Colonic mucosa (tissue), 4 donors: Measurements from ENCODE around the gene USP10. TPM values are rescaled to one million over a fixed set of nuclear protein-coding genes. Genes with fewer than 3 reads are reported as not detected.

ENCODE experiments used
- DNase-seq: peaks from one replicate; pipeline ENCODE4 v3.0.0-alpha.2; 2020
- H3K27ac ChIP-seq: fragments of 200-600 bp; one replicate; pipeline ENCODE4 v1.8.0; 2021
- H3K27me3 ChIP-seq: fragments of 200-600 bp; one replicate; pipeline ENCODE4 v1.8.0; 2021
- H3K36me3 ChIP-seq: fragments of 200-600 bp; one replicate; pipeline ENCODE4 v1.8.0; 2021
- H3K4me1 ChIP-seq: fragments of 200-600 bp; one replicate; pipeline ENCODE4 v1.8.0; 2021; ENCODE audit warnings: mild to moderate bottlenecking
- H3K4me3 ChIP-seq: fragments of 200-600 bp; one replicate; pipeline ENCODE4 v1.8.0; 2021
- H3K9ac ChIP-seq, 2 donors: one replicate each; pipeline ENCODE4 v1.7.0; 2013; ENCODE audit warnings: control low read depth in 2 of 2, low read depth in 2 of 2, low read length in 2 of 2
- H3K9me3 ChIP-seq: fragments of 200-600 bp; one replicate; pipeline ENCODE4 v1.8.0; 2021
- CTCF ChIP-seq: fragments of 200-600 bp; IDR thresholded peaks from one replicate; pipeline ENCODE4 v1.8.0; 2022; ENCODE audit warnings: antibody characterized with exemption, mild to moderate bottlenecking
- intact Hi-C: fragments of 100-400 bp; cut with DNase I; formaldehyde crosslinking; loops from one replicate; pipeline ENCODE4 v1.14.1; 2022
- total RNA-seq, 2 donors: library from RNA; stranded (reverse); fragmentation: NEBNext Ultra II Directional in 1 of 2; extraction: Animal tissue kit (Norgen Biotek cat#: 25700) in 1 of 2; gene quantifications; one replicate each; pipeline ENCODE4 v1.2.1, GENCODE V29; 2021
- donor health status: healthy.
- donor health status: DM: no; HTN: no; CAD: no.
- donor health status: DM: no; HTN: no; CAD: no.

The USP10 gene
- total RNA-seq, 2 donors from 2014 or later, result 70.0 to 88.2 TPM

GRCh38 chr16:84822990-84823389 lies 123.2 kb downstream of the USP10 start:
- Histone ChIP-seq H3K27me3 (peaks cover 5% of the 10 kb centered on the region), H3K9me3 (no peaks in the 10 kb centered on the region), H3K4me3 (no peak overlapping the region), H3K36me3 (no peaks in the 10 kb centered on the region), H3K4me1 (no peaks in the 10 kb centered on the region), H3K9ac (no peak overlapping the region), H3K27ac (peak overlapping the region; percentile 46)
- DNase-seq, result no peak
- TF ChIP-seq CTCF, result no peak
- intact Hi-C loops, result no loop called here

- Histone ChIP-seq H3K36me3 (no peaks in the 10 kb centered on the region), H3K27me3 (peaks cover 5% of the 10 kb centered on the region), H3K4me3 (no peak overlapping the region), H3K27ac (no peak overlapping the region), H3K9me3 (no peaks in the 10 kb centered on the region), H3K9ac (no peak overlapping the region), H3K4me1 (no peaks in the 10 kb centered on the region)
- no peak for TF ChIP-seq CTCF
- intact Hi-C loops, result no loop called here
- DNase-seq, result no peak
Observed at GRCh38 chr16:84823484-84823883, 123.7 kb downstream of the USP10 start.

GRCh38 chr16:84823926-84824325 lies 124.1 kb downstream of the USP10 start:
- Histone ChIP-seq H3K27ac (no peak overlapping the region), H3K4me3 (no peak overlapping the region), H3K9ac (no peak overlapping the region), H3K36me3 (no peaks in the 10 kb centered on the region), H3K4me1 (no peaks in the 10 kb centered on the region), H3K27me3 (peaks cover 5% of the 10 kb centered on the region), H3K9me3 (no peaks in the 10 kb centered on the region)
- DNase-seq, result no peak
- intact Hi-C loops, result no loop called here
- TF ChIP-seq CTCF, result no peak

GRCh38 chr16:84825896-84826557 lies 126.2 kb downstream of the USP10 start:
- no peaks in the 10 kb centered on the region for H3K27me3 ChIP-seq
- peak overlapping the region; percentile 74 for H3K27ac ChIP-seq
- H3K36me3 ChIP-seq, result no peaks in the 10 kb centered on the region
- no peak for DNase-seq
- H3K4me1 ChIP-seq, result no peaks in the 10 kb centered on the region
- H3K4me3 ChIP-seq, result no peak overlapping the region
- H3K9ac ChIP-seq, result peak overlapping the region in 1 of 2 donors; percentile 17
- H3K9me3 ChIP-seq, result no peaks in the 10 kb centered on the region
- TF ChIP-seq CTCF, result no peak
- intact Hi-C loops, result no loop called here

- Histone ChIP-seq H3K9me3 (no peaks in the 10 kb centered on the region), H3K27me3 (no peaks in the 10 kb centered on the region), H3K36me3 (no peaks in the 10 kb centered on the region), H3K4me3 (no peak overlapping the region), H3K27ac (peak overlapping the region; percentile 74), H3K9ac (peak overlapping the region in 1 of 2 donors; percentile 14), H3K4me1 (no peaks in the 10 kb centered on the region)
- DNase-seq, result no peak
- TF ChIP-seq CTCF, result no peak
- intact Hi-C loops, result no loop called here
Observed at GRCh38 chr16:84826558-84826941, 126.8 kb downstream of the USP10 start.
